K562 (cell line): Measurements from ENCODE around the gene ACTL8. TPM values are rescaled to one million over a fixed set of nuclear protein-coding genes. Genes with fewer than 3 reads are reported as not detected.

Experiments
- ATAC-seq: fragments of 200-7000 bp; cut with Tn5 transposase; 3 replicates; pipeline ENCODE4 v1.9.1; 2020; ENCODE audit warnings: moderate library complexity
- BruUV-seq: library from RNA; stranded (reverse); fragments of 400-500 nt; replicated peaks from 2 replicates; lab custom pipeline; 2021; lab: Mats Ljungman, UMichigan
- CTCF ChIA-PET: fragments of 300-600 bp; formaldehyde crosslinking; extraction: SDS; loops from one replicate; lab custom pipeline; 2021; ENCODE audit warnings: low intra/inter-chr PET ratio; lab: Yijun Ruan, JAX
- POLR2A ChIA-PET: fragments of 300-600, 350-650 bp; sonication (Branson Sonifier 250); formaldehyde crosslinking; extraction: SDS; loops from one replicate; lab custom pipeline; 2021; ENCODE audit warnings: antibody characterized with exemption, inconsistent platforms; lab: Yijun Ruan, JAX
- DNase-seq, 4 experiments: peaks; one replicate each; pipeline versions ENCODE4 v3.0.0 to v3.0.0-alpha.2; 2011 to 2018; ENCODE audit warnings: low spot score in 3 of 4, mixed read lengths in 3 of 4; ENCODE audit errors: extremely low read depth in 1 of 4
- FAIRE-seq: peaks from 2 replicates; lab custom pipeline; 2011; peaks lifted over from hg19 to GRCh38; lab: Jason Lieb, UNC
- H2AFZ ChIP-seq: 2 replicates; pipeline ENCODE4 v1.6.0; 2011; ENCODE audit warnings: low read depth, low read length, control low read depth, inconsistent platforms
- H3K27ac ChIP-seq: fragments of 200-600 bp; 3 replicates; pipeline ENCODE4 v1.8.0; 2011; ENCODE audit warnings: low read depth, mild to moderate bottlenecking, control low read depth, inconsistent platforms, low read length, moderate library complexity, mixed read lengths; ENCODE audit errors: extremely low read depth
- H3K27me3 ChIP-seq, 2 experiments: fragments of 300-600 bp in 1 of 2; 2 replicates in 1 of 2; 3 replicates in 1 of 2; pipeline versions ENCODE4 v1.6.0 to v1.8.0; 2011; ENCODE audit warnings: inconsistent platforms in 2 of 2, low read length in 2 of 2, mild to moderate bottlenecking in 1 of 2, mixed read lengths in 1 of 2, moderate library complexity in 1 of 2; ENCODE audit not compliant: control insufficient read depth in 2 of 2, insufficient read depth in 2 of 2
- H3K36me3 ChIP-seq: fragments of 300-600 bp; 3 replicates; pipeline ENCODE4 v1.8.0; 2011; ENCODE audit warnings: mild to moderate bottlenecking, low read length, inconsistent platforms; ENCODE audit not compliant: control insufficient read depth, insufficient read depth
- H3K4me1 ChIP-seq, 2 experiments: fragments of 200-600 bp in 1 of 2; replicated peaks in 1 of 2; 2 replicates in 1 of 2; 3 replicates in 1 of 2; pipeline versions ENCODE4 v1.5.1 to v1.8.0; 2011; ENCODE audit warnings: inconsistent platforms in 2 of 2, low read length in 2 of 2, mild to moderate bottlenecking in 1 of 2, mixed read lengths in 1 of 2, moderate library complexity in 1 of 2; ENCODE audit not compliant: control insufficient read depth in 2 of 2, insufficient read depth in 2 of 2
- H3K4me2 ChIP-seq: 2 replicates; pipeline ENCODE4 v1.6.1; 2011; ENCODE audit warnings: low read length, control low read depth, inconsistent platforms, mixed read lengths; ENCODE audit not compliant: insufficient read depth
- H3K4me3 ChIP-seq: fragments of 200-600 bp; sonication (generic), shearing (Covaris generic); 2 replicates; pipeline ENCODE4 v1.5.1; 2016; ENCODE audit warnings: control low read depth, inconsistent platforms
- H3K79me2 ChIP-seq: fragments of 200-600 bp; 3 replicates; pipeline ENCODE4 v1.8.0; 2011; ENCODE audit warnings: low read length, inconsistent platforms; ENCODE audit not compliant: control insufficient read depth, insufficient read depth
- H3K9ac ChIP-seq, 2 experiments: 2 replicates each; pipeline versions ENCODE4 v1.6.0 to v1.6.1; 2011; ENCODE audit warnings: low read depth in 2 of 2, low read length in 2 of 2, control low read depth in 1 of 2, inconsistent platforms in 1 of 2, mild to moderate bottlenecking in 1 of 2, mixed read lengths in 1 of 2; ENCODE audit not compliant: insufficient read depth in 1 of 2
- H3K9me1 ChIP-seq: one replicate; pipeline ENCODE4 v1.6.0; 2011; ENCODE audit warnings: inconsistent platforms, mild to moderate bottlenecking, low read length, moderate library complexity; ENCODE audit not compliant: control insufficient read depth, insufficient read depth
- H3K9me3 ChIP-seq: replicated peaks from 2 replicates; pipeline ENCODE4 v1.5.1; 2011; ENCODE audit warnings: low read depth, low read length, inconsistent platforms; ENCODE audit not compliant: control insufficient read depth, insufficient read depth
- H4K20me1 ChIP-seq: replicated peaks from 2 replicates; pipeline ENCODE4 v1.6.1; 2011; ENCODE audit warnings: low read length, inconsistent platforms, mixed read lengths; ENCODE audit not compliant: control insufficient read depth, insufficient read depth
- FOSL1 ChIP-seq: fragments of 200-800 bp; sonication (Bioruptor generic); conservative IDR thresholded peaks from 2 replicates; pipeline ENCODE4 v1.6.1; 2016; ENCODE audit warnings: missing genetic modification characterization, missing compliant biosample characterization
- FOXM1 ChIP-seq, 2 experiments: fragments of 450-650 bp in 1 of 2; sonication (generic) in 1 of 2; formaldehyde crosslinking in 1 of 2; IDR thresholded peaks; 2 replicates each; pipeline versions ENCODE4 v1.6.1 to v1.9.0; 2017 to 2022; ENCODE audit warnings: low read depth in 2 of 2, mild to moderate bottlenecking in 2 of 2, missing genetic modification reagents in 1 of 2, moderate library complexity in 1 of 2
- MYC ChIP-seq, 2 experiments: fragments of 250-450 bp in 1 of 2; sonication (Bioruptor Pico) in 1 of 2; IDR thresholded peaks; 2 replicates each; pipeline versions ENCODE4 v1.5.1 to v1.6.1; 2012 to 2021; ENCODE audit warnings: low read depth in 2 of 2, borderline replicate concordance in 1 of 2, improper control_type of control experiment in 1 of 2, low read length in 1 of 2, mild to moderate bottlenecking in 1 of 2, moderate library complexity in 1 of 2
- OTX1 ChIP-seq: fragments of 450-650 bp; formaldehyde crosslinking; IDR thresholded peaks from 2 replicates; pipeline ENCODE4 v1.4.0; 2022; ENCODE audit warnings: mild to moderate bottlenecking
- RBM14 ChIP-seq: fragments of 200-400 bp; formaldehyde crosslinking; IDR thresholded peaks from 2 replicates; pipeline ENCODE4 v1.6.1; 2018; ENCODE audit warnings: low read depth, mild to moderate bottlenecking, low read length, moderate library complexity, borderline replicate concordance; ENCODE audit not compliant: insufficient read depth
- SIN3B ChIP-seq: fragments of 450-650 bp; IDR thresholded peaks from 2 replicates; pipeline ENCODE4 v1.6.1; 2017; ENCODE audit warnings: low read depth, mild to moderate bottlenecking, moderate library complexity
- TCF7L2 ChIP-seq: fragments of 150-350 bp; IDR thresholded peaks from 2 replicates; pipeline ENCODE4 v1.6.1; 2016; ENCODE audit warnings: low read depth, mild to moderate bottlenecking, low read length, moderate library complexity
- ZNF174 ChIP-seq: fragments of 250-450 bp; sonication (Bioruptor Pico); IDR thresholded peaks from 2 replicates; pipeline ENCODE4 v1.4.0; 2020; ENCODE audit warnings: mild to moderate bottlenecking
- ZNF253 ChIP-seq: fragments of 250-450 bp; sonication (Bioruptor Pico); conservative IDR thresholded peaks from 2 replicates; pipeline ENCODE4 v1.6.1; 2021; ENCODE audit warnings: mild to moderate bottlenecking
- ZNF644 ChIP-seq: fragments of 200-800 bp; sonication (Bioruptor generic); IDR thresholded peaks from 2 replicates; pipeline ENCODE4 v1.6.1; 2016; ENCODE audit warnings: low read depth, missing genetic modification characterization, missing compliant biosample characterization
- ZNF655 ChIP-seq: fragments of 250-450 bp; sonication (Bioruptor Pico); IDR thresholded peaks from 2 replicates; pipeline ENCODE4 v1.5.0; 2021
- WGBS: fragments of 100-300 bp; shearing (Covaris generic); methylation state at CpG from one replicate; pipeline ENCODE4 v1.1.6; 2016; ENCODE audit warnings: low coverage, mixed read lengths; ENCODE audit not compliant: insufficient coverage; ENCODE audit errors: missing lambda C conversion rate; 5-methylcytosine and 5-hydroxymethylcytosine counted together
- in situ Hi-C: fragments of 300-500 bp; cut with MboI; formaldehyde crosslinking; loops from 4 replicates; pipeline ENCODE4 v1.15.0; 2018; ENCODE audit warnings: inconsistent platforms, mixed read lengths
- intact Hi-C: fragments of 100-400 bp; cut with micrococcal nuclease; formaldehyde crosslinking; loops from 2 replicates; pipeline ENCODE4 v1.14.2; 2022
- polyA plus RNA-seq, 8 experiments: library from polyadenylated mRNA; depleted of rRNA in 4 of 8; stranded (reverse) in 5 of 8; unstranded in 3 of 8; fragments of >200 nt; fragmentation: Nextera tagmentation in 2 of 8; fragmentation: Illumina TruSeq in 1 of 8; extraction: Ambion mirVana in 2 of 8; extraction: Trizol in 1 of 8; gene quantifications; 2 replicates each; pipeline versions ENCODE4 v1.2.1 to v1.2.3, GENCODE V29; 2011 to 2014; ENCODE audit warnings: inconsistent platforms in 1 of 8, missing spikeins in 1 of 8
- total RNA-seq, 7 experiments: library from RNA; depleted of rRNA in 6 of 7; stranded (reverse); fragments of >200 nt in 6 of 7; fragmentation: Illumina TruSeq in 2 of 7; extraction: Trizol in 2 of 7; gene quantifications; 2 replicates each; pipeline versions ENCODE4 v1.2.1 to v1.2.3, GENCODE V29; 2011 to 2021; ENCODE audit warnings: low replicate concordance in 1 of 7
- TF ChIP-seq, protein P1 (sequence below), 2 experiments: fragments of 200-800 bp in 1 of 2; sonication (Bioruptor generic) in 1 of 2; sonication (generic) in 1 of 2; formaldehyde crosslinking in 1 of 2; IDR thresholded peaks in 1 of 2; conservative IDR thresholded peaks in 1 of 2; 2 replicates each; pipeline versions ENCODE4 v1.5.0 to v1.6.1; 2016 to 2020; ENCODE audit warnings: missing compliant biosample characterization in 1 of 2, missing genetic modification characterization in 1 of 2, missing genetic modification reagents in 1 of 2
- TF ChIP-seq, protein P2 (sequence below): fragments of 250-450 bp; sonication (Bioruptor Pico); IDR thresholded peaks from 2 replicates; pipeline ENCODE4 v1.8.0; 2021; ENCODE audit warnings: moderate library complexity, mild to moderate bottlenecking, inconsistent platforms

ACTL8 gene
- total and polyA plus RNA-seq, 9 of the 15 experiments (the other 6 are each of a cell fraction or from before 2014, with no cell fraction given): 0.30 to 3.3 (median 1.6) TPM

GRCh38 chr1:17810668-17811067 lies 55.5 kb downstream of the ACTL8 start:
- Histone ChIP-seq H3K9me3 (no peaks in the 10 kb centered on the region), H3K4me2 (no peak overlapping the region), H3K4me3 (no peak overlapping the region), H2AFZ (no peak overlapping the region), H3K27me3 (peaks cover 0 to 6% of the 10 kb centered on the region in 2 experiments; a peak in 2 of 5 replicates), H3K27ac (no peak overlapping the region), H3K9me1 (no peaks in the 10 kb centered on the region), H3K4me1 (no peaks in the 10 kb centered on the region), H3K79me2 (no peaks in the 10 kb centered on the region), H3K36me3 (no peaks in the 10 kb centered on the region), H4K20me1 (0 out of 2 replicates have a peak, but pooled peaks cover 1% of the 10 kb centered on the region), H3K9ac (no peak overlapping the region)
- intact Hi-C loops (no loop called here), in situ Hi-C loops (no loop called here)
- FAIRE-seq (no peak), ATAC-seq (no peak), DNase-seq (no peak)
- POLR2A ChIA-PET: no interaction called here
- 0% methylated on average over 2 of the region's 2 CpGs for WGBS
- no TSS peak for BruUV-seq
- CTCF ChIA-PET: no interaction called here
- TF ChIP-seq, protein P1, sequence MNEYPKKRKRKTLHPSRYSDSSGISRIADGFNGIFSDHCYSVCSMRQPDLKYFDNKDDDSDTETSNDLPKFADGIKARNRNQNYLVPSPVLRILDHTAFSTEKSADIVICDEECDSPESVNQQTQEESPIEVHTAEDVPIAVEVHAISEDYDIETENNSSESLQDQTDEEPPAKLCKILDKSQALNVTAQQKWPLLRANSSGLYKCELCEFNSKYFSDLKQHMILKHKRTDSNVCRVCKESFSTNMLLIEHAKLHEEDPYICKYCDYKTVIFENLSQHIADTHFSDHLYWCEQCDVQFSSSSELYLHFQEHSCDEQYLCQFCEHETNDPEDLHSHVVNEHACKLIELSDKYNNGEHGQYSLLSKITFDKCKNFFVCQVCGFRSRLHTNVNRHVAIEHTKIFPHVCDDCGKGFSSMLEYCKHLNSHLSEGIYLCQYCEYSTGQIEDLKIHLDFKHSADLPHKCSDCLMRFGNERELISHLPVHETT (CRISPR knock-in tag; conservative IDR thresholded peaks at IDR 0.05 in 1 of 2, IDR thresholded peaks at IDR 0.05 in 1 of 2): no peak
- TF ChIP-seq ZNF644: no peak
- TF ChIP-seq RBM14: no peak
- no peak for TF ChIP-seq TCF7L2
- TF ChIP-seq MYC (IDR thresholded peaks at IDR 0.05; ENCODE audit: low read depth, low read length): no peak
- no peak for TF ChIP-seq MYC (CRISPR knock-in tag; IDR thresholded peaks at IDR 0.05; ENCODE audit: borderline replicate concordance, low read depth)
- TF ChIP-seq FOXM1 (IDR thresholded peaks at IDR 0.05; ENCODE audit: low read depth): no peak
- no peak for TF ChIP-seq FOXM1 (CRISPR knock-in tag; IDR thresholded peaks at IDR 0.05; ENCODE audit: low read depth)
- TF ChIP-seq, protein P2, sequence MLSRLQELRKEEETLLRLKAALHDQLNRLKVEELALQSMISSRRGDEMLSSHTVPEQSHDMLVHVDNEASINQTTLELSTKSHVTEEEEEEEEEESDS (CRISPR knock-in tag): no peak
- TF ChIP-seq SIN3B: no peak
- no peak for TF ChIP-seq ZNF253
- no peak for TF ChIP-seq OTX1 (CRISPR knock-in tag)
- TF ChIP-seq ZNF174 (CRISPR knock-in tag): no peak
- no peak for TF ChIP-seq ZNF655 (CRISPR knock-in tag)
- no peak for TF ChIP-seq FOSL1 (tag)
